ENCODE data around the gene PCDHA1.
A peak's percentile ranks its signal among the peaks of the same experiment; 100 is the strongest.
"Not testable (repeated sequence)": the region's sequence is repeated elsewhere in the genome, so short reads cannot be mapped to it uniquely, and the experiment has no call there.

The PCDHA1 gene

DNA sequence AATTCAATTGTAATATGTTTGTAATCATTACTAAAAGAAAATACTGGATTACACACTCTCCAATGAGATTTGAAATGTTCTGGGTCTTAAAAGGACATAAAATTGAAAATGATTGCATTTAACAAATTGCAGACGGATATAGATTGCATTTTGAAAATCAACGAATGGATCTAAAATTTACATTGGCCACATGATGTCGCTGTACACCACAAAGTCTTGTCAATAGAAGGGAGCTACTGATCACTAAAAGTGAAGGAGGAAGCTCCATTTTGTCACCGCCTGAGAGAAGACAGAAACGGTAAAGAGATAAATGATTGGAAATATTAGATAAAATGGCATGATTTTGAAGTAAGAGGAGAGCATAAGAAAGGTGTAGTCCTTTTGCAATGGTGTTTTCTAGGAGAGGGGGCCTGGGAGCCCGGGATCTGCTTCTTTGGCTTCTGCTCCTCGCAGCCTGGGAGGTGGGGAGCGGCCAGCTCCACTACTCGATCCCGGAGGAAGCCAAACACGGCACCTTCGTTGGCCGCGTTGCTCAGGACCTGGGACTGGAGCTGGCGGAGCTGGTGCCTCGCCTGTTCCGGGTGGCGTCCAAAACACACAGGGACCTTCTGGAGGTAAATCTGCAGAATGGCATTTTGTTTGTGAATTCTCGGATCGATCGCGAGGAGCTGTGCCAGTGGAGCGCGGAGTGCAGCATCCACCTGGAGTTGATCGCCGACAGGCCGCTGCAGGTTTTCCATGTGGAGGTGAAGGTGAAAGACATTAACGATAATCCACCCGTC, at the start of gene PCDHA1:
PCDHA1 (plus strand) TSS at position 236 of the 782 bp plus-strand sequence.
- DNase-seq (ENCODE audit: low read depth, low spot score), result no peak

DNA sequence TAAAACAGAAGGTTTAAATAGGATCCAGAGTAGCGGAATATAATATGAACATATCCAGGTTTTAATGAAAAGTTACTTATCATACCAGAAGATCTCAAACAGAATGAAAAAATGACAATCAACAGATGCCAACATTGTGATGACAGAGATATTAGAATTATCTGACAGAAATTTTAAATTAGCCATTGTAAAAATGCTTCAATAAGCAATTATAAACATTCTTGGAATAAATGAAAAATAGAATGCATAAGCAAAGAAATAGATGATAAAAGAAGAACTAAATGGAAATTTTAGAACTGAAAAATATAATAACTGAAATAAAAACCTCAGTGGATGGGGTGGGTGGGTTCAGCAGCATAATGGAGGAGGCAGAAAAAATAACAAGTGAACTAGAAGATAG, 48.5 kb upstream of the PCDHA1 start:
- no peak for DNase-seq (ENCODE audit: low read depth, low spot score)

DNA sequence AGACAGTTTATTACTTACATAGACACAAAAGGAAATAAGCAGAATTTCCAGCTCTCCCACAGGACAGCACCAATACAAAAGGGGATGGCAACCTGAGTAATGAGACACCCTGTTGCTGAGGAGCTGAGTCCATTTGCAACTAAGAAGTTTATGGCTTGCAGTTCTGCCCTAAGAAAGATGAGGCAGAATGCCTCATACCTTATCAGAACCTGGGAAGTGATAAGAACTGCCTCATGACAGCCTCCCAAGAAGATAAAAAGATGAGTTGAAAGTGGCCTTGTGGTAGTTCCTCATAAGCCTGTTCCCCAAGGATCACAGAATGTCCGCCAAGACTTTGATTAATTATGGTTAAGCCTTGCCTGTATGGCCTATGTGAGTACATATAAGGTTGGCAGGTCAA, 44.0 kb upstream of the PCDHA1 start:
- no peak for DNase-seq (ENCODE audit: low read depth, low spot score)

DNA sequence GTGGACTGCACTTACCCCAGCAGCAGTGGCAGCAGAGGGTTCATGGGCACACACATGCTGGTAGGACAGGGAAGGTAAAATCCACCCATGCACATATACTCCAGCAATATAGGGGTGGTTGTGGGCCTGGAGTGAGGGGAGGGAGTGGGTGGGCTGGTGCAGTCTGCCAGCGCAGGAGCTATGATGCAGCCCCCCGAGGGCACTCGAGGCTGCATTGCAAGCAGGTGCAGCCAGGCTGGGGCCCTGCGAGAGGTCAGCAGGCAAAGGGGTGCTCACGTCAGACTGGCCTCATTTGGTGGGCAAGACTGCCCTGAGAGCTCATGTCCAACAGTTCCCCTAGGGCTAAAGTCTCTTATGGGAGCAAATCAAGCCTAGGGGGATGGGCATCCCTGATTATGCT, 32.4 kb upstream of the PCDHA1 start:
- no peak for DNase-seq (ENCODE audit: low read depth, low spot score)

DNA sequence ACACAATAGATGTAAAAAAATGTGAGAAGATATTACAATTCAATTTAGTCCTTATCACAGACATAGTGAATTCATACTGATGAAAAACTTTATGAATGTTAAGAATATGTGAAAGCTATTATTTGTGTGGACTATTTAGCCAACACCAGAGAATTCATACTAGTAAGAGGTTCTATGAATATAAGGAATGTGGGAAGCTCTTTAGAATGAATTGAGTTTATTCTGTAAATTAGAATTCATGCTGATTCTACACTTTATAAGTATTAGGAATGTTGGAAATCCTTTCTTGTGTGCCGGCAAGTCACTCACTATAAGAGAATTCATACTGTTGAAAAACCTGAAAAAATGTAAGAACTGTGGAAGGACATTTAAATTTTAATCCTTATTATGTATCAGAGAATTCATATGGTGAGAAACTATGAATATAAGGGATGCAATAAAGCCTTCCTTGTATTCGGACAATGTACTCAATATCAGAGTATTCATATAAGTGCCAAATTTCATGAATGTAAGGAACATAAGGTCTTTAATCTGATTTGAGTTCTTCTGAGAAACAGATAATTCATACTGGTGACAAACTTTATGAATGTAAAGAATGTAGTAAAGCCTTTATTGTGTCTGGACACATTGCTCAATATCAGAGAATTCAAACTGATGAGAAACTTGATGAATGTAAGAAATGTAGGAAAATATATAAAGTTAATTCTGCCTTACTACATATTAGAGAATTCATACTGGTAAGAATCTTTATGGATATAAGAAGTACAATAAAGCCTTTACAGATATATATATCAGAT, 21.6 kb upstream of the PCDHA1 start:
- DNase-seq (ENCODE audit: low read depth, low spot score), result no peak

DNA sequence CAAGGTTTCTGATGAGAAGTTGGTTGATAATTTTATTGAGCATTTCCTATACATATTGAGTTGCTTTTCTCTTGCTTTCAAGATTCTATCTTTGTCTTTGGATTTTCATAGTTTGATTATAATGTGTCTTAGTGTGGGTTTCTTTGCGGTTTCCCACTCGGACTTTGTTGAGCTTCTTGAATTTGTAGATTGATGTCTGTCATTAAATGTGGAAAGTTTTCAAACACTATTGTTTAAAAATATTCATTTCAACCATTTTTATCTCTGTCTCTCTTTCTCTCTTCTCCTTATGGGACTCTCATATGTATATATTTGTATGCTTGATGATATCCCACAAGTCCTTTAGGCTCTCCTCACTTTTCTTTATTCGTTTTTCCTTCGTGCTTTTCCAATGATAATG, 18.5 kb upstream of the PCDHA1 start:
- no peak for DNase-seq (ENCODE audit: low read depth, low spot score)

DNA sequence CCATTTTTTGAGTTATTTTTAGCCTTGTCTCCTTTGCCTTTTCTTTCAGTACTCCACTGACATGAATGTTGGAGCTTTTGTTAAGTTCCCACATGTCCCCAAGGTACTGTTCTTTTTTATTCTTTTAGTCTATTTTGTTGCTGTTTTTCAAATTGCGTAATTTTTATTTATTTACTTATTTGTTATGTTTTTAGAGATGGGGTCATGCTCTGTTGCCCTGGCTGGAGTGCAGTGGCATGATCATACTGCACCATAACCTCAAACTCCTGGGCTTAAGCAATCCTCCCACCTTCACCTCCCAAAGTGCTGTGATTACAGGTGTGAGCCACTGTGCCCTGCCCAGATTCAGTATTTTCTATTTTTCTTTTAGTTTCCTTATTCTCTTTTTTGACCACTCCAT, 5.4 kb upstream of the PCDHA1 start:
- DNase-seq (ENCODE audit: low read depth, low spot score), result no peak

DNA sequence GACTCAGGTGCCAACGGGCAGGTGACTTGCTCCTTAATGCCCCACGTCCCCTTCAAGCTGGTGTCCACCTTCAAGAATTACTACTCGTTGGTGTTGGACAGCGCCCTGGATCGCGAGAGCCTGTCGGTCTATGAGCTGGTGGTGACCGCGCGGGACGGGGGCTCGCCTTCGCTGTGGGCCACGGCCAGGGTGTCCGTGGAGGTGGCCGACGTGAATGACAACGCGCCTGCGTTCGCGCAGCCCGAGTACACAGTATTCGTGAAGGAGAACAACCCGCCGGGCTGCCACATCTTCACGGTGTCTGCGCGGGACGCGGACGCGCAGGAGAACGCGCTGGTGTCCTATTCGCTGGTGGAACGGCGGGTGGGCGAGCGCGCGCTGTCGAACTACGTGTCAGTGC, 1.5 kb downstream of the PCDHA1 start:
- DNase-seq (ENCODE audit: low read depth, low spot score), result not testable (repeated sequence)

DNA sequence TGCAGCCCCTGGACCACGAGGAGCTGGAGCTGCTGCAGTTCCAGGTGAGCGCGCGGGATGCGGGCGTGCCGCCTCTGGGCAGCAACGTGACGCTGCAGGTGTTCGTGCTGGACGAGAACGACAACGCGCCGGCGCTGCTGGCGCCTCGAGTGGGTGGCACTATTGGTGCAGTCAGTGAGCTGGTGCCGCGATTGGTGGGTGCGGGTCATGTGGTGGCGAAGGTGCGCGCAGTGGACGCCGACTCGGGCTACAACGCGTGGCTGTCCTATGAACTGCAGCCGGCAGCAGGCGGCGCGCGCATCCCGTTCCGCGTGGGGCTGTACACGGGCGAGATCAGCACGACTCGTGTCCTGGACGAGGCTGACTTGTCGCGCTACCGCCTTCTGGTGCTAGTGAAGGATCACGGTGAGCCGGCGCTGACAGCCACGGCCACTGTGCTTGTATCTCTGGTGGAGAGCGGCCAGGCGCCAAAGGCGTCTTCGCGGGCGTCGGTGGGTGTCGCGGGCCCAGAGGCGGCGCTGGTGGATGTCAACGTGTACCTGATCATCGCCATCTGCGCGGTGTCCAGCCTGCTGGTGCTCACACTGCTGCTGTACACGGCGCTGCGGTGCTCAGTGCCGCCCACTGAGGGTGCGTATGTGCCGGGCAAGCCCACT, 2.0 kb downstream of the PCDHA1 start:
- not testable (repeated sequence) for DNase-seq (ENCODE audit: low read depth, low spot score)

DNA sequence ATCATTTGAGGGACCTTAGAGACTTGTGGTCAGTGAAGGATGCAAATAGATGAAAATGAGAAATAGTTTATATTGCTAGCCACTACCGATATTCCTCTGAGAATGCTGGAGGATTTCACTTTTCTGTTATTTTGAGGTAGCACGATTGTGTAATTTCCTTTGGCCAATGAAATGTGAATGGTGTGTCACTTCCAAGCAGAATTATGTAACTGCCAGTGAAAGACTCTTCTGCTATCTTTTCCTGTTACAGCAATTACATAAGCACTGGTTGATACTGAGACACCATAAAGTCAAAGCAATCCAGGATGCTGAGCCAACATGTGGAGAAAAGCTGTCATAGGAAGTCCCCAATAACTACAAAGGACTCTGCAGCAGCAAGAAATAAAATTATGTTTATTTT, 5.1 kb downstream of the PCDHA1 start:
- no peak for DNase-seq (ENCODE audit: low read depth, low spot score)

DNA sequence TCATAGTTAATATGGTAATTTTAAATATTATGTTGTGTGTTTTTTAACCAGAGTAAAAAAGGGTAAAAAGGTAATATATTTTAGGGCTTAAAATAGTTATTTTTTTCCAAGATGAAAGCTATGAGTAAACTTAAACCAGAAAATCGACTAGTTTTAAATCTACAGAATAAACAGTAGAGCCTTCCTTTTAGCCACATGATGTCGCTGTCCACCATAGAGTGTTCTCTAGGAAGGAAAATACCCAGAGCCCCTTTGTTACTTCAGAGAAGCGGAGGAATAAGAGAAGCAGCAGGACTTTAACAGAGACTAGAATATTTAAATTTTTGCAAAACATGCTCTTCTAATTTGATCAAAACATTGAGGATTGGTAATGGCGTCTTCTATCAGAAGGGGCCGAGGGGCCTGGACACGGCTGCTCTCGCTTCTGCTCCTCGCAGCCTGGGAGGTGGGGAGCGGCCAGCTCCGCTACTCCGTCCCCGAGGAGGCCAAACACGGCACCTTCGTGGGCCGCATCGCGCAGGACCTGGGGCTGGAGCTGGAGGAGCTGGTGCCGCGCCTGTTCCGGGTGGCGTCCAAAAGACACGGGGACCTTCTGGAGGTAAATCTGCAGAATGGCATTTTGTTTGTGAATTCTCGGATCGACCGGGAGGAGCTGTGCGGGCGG, 8.8 kb downstream of the PCDHA1 start, which contains the start of gene PCDHA2:
PCDHA2 (plus strand) TSS at position 258 of the 664 bp plus-strand sequence.
- DNase-seq (ENCODE audit: low read depth, low spot score), result peak; percentile 28

DNA sequence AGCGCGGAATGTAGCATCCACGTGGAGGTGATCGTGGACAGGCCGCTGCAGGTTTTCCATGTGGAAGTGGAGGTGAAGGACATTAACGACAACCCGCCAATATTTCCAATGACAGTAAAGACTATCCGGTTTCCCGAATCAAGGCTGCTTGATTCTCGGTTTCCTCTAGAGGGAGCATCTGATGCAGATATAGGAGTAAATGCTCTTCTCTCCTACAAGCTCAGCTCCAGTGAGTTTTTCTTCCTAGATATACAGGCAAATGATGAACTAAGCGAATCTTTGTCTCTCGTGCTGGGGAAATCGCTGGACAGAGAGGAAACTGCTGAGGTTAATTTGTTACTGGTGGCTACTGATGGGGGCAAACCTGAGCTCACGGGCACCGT, 9.3 kb downstream of the PCDHA1 start:
- peak; percentile 18 for DNase-seq (ENCODE audit: low read depth, low spot score)

DNA sequence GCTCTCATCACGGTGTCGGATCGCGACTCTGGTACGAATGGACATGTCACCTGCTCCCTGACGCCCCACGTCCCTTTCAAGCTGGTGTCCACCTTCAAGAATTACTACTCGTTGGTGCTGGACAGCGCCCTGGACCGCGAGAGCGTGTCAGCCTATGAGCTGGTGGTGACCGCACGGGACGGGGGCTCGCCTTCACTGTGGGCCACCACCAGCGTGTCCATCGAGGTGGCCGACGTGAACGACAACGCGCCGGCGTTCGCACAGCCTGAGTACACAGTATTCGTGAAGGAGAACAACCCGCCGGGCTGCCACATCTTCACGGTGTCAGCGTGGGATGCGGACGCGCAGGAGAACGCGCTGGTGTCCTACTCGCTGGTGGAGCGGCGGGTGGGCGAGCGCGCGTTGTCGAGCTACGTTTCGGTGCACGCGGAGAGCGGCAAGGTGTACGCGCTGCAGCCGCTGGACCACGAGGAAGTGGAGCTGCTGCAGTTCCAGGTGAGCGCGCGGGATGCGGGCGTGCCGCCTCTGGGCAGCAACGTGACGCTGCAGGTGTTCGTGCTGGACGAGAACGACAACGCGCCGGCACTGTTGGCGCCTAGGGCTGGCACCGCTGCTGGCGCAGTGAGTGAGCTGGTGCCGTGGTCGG, 10.3 kb downstream of the PCDHA1 start:
- not testable (repeated sequence) for DNase-seq (ENCODE audit: low read depth, low spot score)

DNA sequence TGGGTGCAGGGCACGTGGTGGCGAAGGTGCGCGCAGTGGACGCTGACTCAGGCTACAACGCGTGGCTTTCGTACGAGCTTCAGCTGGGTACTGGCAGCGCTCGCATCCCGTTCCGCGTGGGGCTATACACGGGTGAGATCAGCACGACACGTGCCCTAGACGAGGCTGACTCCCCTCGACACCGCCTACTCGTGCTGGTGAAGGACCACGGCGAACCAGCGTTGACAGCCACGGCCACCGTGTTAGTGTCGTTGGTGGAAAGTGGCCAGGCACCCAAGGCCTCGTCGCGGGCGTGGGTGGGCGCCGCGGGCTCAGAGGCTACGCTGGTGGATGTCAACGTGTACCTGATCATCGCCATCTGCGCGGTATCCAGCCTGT, 10.8 kb downstream of the PCDHA1 start:
- DNase-seq (ENCODE audit: low read depth, low spot score), result no peak

DNA sequence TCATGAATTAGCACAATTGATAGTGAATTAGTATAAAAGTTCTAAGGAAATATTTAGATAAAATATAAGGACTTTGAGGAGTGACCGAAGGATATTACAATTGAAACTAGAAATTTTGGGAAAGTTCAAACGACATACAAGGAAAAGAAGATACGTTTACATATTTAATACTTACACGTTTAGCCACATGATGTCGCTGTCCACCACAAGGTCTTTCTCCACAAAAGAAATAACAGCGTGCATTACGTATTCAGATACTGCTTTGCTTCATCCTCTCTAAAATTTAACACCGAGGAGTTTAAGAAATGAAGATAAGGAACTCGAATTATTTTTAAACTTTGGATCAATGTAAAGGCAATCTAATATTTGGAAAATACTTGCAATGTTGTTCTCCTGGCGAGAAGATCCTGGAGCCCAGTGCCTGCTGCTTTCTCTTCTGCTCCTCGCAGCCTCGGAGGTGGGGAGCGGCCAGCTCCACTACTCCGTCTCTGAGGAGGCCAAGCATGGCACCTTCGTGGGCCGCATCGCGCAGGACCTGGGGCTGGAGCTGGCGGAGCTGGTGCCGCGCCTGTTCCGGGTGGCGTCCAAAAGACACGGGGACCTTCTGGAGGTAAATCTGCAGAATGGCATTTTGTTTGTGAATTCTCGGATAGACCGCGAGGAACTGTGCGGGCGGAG, 15.0 kb downstream of the PCDHA1 start, which contains the start of gene PCDHA3:
PCDHA3 (plus strand) TSS at position 242 of the 678 bp plus-strand sequence.
- no peak for DNase-seq (ENCODE audit: low read depth, low spot score)

DNA sequence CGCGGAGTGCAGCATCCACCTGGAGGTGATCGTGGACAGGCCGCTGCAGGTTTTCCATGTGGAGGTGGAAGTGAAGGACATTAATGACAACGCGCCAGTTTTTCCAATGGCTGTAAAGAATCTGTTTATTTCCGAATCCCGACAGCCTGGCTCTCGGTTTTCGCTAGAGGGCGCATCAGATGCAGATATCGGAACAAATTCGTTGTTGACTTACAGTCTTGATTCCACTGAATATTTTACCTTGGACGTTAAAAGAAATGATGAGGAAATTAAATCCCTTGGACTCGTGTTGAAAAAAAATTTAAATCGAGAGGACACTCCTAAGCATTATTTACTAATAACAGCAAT, 15.5 kb downstream of the PCDHA1 start:
- no peak for DNase-seq (ENCODE audit: low read depth, low spot score)

DNA sequence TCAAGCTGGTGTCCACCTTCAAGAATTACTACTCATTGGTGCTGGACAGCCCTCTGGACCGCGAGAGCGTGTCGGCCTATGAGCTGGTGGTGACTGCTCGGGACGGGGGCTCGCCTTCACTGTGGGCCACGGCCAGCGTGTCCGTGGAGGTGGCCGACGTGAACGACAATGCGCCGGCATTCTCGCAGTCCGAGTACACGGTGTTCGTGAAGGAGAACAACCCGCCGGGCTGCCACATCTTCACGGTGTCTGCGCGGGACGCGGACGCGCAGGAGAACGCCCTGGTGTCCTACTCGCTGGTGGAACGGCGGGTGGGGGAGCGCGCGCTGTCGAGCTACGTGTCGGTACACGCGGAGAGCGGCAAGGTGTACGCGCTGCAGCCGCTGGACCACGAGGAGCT, 16.4 kb downstream of the PCDHA1 start:
- DNase-seq (ENCODE audit: low read depth, low spot score), result not testable (repeated sequence)

DNA sequence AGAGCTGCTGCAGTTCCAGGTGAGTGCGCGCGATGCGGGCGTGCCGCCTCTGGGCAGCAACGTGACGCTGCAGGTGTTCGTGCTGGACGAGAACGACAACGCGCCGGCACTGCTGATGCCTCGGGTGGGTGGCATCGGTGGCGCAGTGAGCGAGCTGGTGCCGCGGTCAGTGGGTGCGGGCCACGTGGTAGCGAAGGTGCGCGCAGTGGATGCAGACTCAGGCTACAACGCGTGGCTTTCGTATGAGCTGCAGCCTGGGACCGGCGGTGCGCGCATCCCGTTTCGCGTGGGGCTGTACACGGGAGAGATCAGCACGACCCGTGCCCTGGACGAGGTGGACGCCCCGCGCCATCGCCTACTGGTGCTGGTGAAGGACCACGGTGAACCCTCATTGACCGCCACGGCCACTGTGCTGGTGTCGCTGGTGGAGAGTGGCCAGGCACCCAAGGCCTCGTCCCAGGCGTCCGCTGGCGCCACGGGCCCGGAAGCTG, 16.9 kb downstream of the PCDHA1 start:
- DNase-seq (ENCODE audit: low read depth, low spot score), result no peak

DNA sequence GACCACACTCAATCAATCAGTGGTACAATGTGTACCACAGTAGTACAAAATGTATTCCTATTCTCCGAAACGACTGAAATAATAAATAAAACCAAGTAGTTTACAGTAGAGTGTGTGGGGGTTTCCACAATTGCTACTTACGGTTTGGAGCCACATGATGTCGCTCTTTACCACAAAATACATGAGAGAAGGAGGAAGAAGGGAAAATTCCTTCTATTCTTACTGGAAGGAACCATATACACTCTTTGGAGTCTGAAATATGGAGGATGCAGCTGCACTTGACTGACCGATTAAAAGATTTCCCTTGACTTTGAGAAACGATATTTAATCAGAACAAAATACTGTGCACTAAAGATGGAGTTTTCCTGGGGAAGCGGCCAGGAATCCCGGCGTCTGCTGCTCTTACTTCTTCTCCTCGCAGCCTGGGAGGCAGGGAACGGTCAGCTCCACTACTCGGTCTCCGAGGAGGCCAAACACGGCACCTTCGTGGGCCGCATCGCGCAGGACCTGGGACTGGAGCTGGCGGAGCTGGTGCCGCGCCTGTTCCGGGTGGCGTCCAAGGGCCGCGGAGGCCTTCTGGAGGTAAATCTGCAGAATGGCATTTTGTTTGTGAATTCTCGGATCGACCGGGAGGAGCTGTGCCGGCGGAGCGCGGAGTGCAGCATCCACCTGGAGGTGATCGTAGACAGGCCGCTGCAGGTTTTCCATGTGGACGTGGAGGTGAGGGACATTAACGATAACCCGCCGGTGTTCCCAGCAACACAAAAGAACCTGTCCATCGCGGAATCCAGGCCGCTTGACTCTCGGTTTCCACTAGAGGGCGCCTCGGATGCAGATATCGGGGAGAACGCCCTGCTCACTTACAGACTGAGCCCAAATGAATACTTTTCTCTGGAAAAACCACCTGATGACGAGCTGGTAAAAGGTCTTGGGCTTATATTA, 21.2 kb downstream of the PCDHA1 start, which contains the start of gene PCDHA4:
PCDHA4 (plus strand) TSS at position 235 of the 942 bp plus-strand sequence.
- DNase-seq (ENCODE audit: low read depth, low spot score), result peak; percentile 85

All from ELF-1 (cell line).